PC-3 (cell line): ENCODE measurements around the gene OSBPL6. TPM values are rescaled to one million over a fixed set of nuclear protein-coding genes. Genes with fewer than 3 reads are reported as not detected.

Experiments used
- ATAC-seq: fragments of 200-7000 bp; cut with Tn5 transposase; 2 replicates; pipeline ENCODE4 v1.9.1; 2020; ENCODE audit warnings: mild to moderate bottlenecking, moderate library complexity
- BruUV-seq: library from RNA; stranded (reverse); fragments of 400-500 nt; replicated peaks from 2 replicates; lab custom pipeline; 2021; lab: Mats Ljungman, UMichigan
- CTCF ChIA-PET: fragments of 300-600 bp; sonication (Branson Sonifier 250); formaldehyde crosslinking; loops from one replicate; lab custom pipeline; 2022; ENCODE audit warnings: antibody characterized with exemption; lab: Charles Lee
- POLR2A ChIA-PET: fragments of 300-600 bp; sonication (Branson Sonifier 250); formaldehyde crosslinking; loops from one replicate; lab custom pipeline; 2022; ENCODE audit warnings: antibody characterized with exemption; ENCODE audit not compliant: unreplicated experiment; lab: Charles Lee
- DNase-seq: peaks from one replicate; pipeline ENCODE4 v3.0.0-alpha.2; 2015
- H2AFZ ChIP-seq: fragments of 300-600 bp; sonication (generic); 2 replicates; pipeline ENCODE4 v1.6.0; 2016; ENCODE audit warnings: antibody characterized with exemption, low read length
- H3F3A ChIP-seq: fragments of 300-600 bp; sonication (generic); one replicate; pipeline ENCODE4 v1.6.0; 2017; ENCODE audit warnings: antibody characterized with exemption, low read length, control low read depth, mild to moderate bottlenecking; ENCODE audit not compliant: unreplicated experiment
- H3K27ac ChIP-seq: fragments of 300-600 bp; sonication (generic); 2 replicates; pipeline ENCODE4 v1.5.1; 2016; ENCODE audit warnings: mild to moderate bottlenecking, low read length
- H3K27me3 ChIP-seq: fragments of 300-600 bp; sonication (generic); 2 replicates; pipeline ENCODE4 v1.6.1; 2016; ENCODE audit warnings: low read length, mixed read lengths
- H3K36me3 ChIP-seq: fragments of 300-600 bp; sonication (generic); 2 replicates; pipeline ENCODE4 v1.6.1; 2016; ENCODE audit warnings: low read depth, mixed run types, low read length, mixed read lengths
- H3K4me1 ChIP-seq: fragments of 300-600 bp; sonication (generic); 2 replicates; pipeline ENCODE4 v1.5.1; 2016; ENCODE audit warnings: low read length; ENCODE audit not compliant: insufficient read depth
- H3K4me2 ChIP-seq: fragments of 300-600 bp; sonication (generic); 2 replicates; pipeline ENCODE4 v1.6.0; 2016; ENCODE audit warnings: low read length
- H3K4me3 ChIP-seq: fragments of 300-600 bp; sonication (generic); 2 replicates; pipeline ENCODE4 v1.5.1; 2016; ENCODE audit warnings: mild to moderate bottlenecking, low read length, mixed read lengths
- H3K79me2 ChIP-seq: fragments of 300-600 bp; sonication (generic); 2 replicates; pipeline ENCODE4 v1.6.1; 2017; ENCODE audit warnings: low read length, mixed read lengths
- H3K9ac ChIP-seq: fragments of 300-600 bp; sonication (generic); 2 replicates; pipeline ENCODE4 v1.6.0; 2016; ENCODE audit warnings: mild to moderate bottlenecking, low read length
- H3K9me2 ChIP-seq: fragments of 300-600 bp; sonication (generic); replicated peaks from 2 replicates; pipeline ENCODE4 v1.6.1; 2016; ENCODE audit warnings: mixed run types, low read length, mixed read lengths
- H3K9me3 ChIP-seq: fragments of 300-600 bp; sonication (generic); 2 replicates; pipeline ENCODE4 v1.6.1; 2016; ENCODE audit warnings: low read length, mixed read lengths
- H4K20me1 ChIP-seq: fragments of 300-600 bp; sonication (generic); 2 replicates; pipeline ENCODE4 v1.6.1; 2016; ENCODE audit warnings: low read length, mixed read lengths
- CTCF ChIP-seq: fragments of 300-600 bp; sonication (generic); conservative IDR thresholded peaks from 2 replicates; pipeline ENCODE4 v1.5.1; 2017; ENCODE audit warnings: antibody characterized with exemption, low read depth, mild to moderate bottlenecking, low read length
- EZH2 ChIP-seq: fragments of 300-600 bp; sonication (generic); IDR thresholded peaks from one replicate; pipeline ENCODE4 v1.6.1; 2017; ENCODE audit warnings: antibody characterized with exemption, mild to moderate bottlenecking, low read length; ENCODE audit not compliant: unreplicated experiment
- EZH2phosphoT487 ChIP-seq: fragments of 300-600 bp; sonication (generic); IDR thresholded peaks from 2 replicates; pipeline ENCODE4 v1.6.1; 2018; ENCODE audit warnings: mild to moderate bottlenecking, antibody characterized with exemption, low read length, borderline replicate concordance
- intact Hi-C: fragments of 100-400 bp; cut with micrococcal nuclease; formaldehyde crosslinking; loops from 2 replicates; pipeline ENCODE4 v1.9.0; 2023
- total RNA-seq: library from RNA; depleted of rRNA; stranded (reverse); fragments of >200 nt; gene quantifications from 2 replicates; pipeline ENCODE4 v1.2.3, GENCODE V29; 2014

OSBPL6 gene
- total RNA-seq, 1 experiment from 2014 or later: 4.0 TPM

DNA sequence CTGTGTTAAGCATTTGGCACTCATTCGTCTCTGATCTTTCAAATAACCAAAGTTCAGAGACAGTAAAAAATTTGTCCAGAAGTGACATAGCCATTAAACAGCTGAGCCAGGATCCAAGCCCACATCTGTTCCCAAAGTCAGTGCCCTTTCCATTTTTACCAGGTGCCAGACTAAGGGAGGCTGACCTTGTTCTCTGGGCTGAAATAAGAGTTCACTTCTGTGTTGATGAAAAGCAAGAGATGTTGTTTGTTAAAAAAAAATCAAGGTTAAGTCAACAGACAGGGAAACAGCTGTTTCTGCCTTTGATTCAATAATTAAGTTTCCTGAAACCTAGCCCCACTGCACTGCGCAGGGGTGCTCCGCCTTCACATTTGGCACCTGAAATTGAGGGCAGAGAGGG is 139.5 kb downstream of the OSBPL6 start:
- TF ChIP-seq EZH2phosphoT487: no peak
- no peak for TF ChIP-seq EZH2
- no peak for TF ChIP-seq CTCF
- H3K9ac ChIP-seq: no peak overlapping the region
- H3K4me1 ChIP-seq: no peaks in the 10 kb centered on the region
- no peaks in the 10 kb centered on the region for H3K79me2 ChIP-seq
- POLR2A ChIA-PET: no interaction called here
- ATAC-seq: no peak
- no peak overlapping the region for H3K27ac ChIP-seq
- intact Hi-C loops: no loop called here
- no peaks in the 10 kb centered on the region for H3K36me3 ChIP-seq
- no peaks in the 10 kb centered on the region for H3K9me2 ChIP-seq
- no peaks in the 10 kb centered on the region for H3K27me3 ChIP-seq
- no peak overlapping the region for H3K4me3 ChIP-seq
- CTCF ChIA-PET: no interaction called here
- no peak for DNase-seq
- no peaks in the 10 kb centered on the region for H3K9me3 ChIP-seq
- no peaks in the 10 kb centered on the region for H4K20me1 ChIP-seq
- no peak overlapping the region for H2AFZ ChIP-seq
- BruUV-seq: no TSS peak
- H3K4me2 ChIP-seq: no peak overlapping the region
- no peaks in the 10 kb centered on the region for H3F3A ChIP-seq

- Histone ChIP-seq H3K27ac (no peak overlapping the region), H2AFZ (no peak overlapping the region), H3K9me3 (no peaks in the 10 kb centered on the region), H3K4me1 (no peaks in the 10 kb centered on the region), H4K20me1 (no peaks in the 10 kb centered on the region), H3K36me3 (no peaks in the 10 kb centered on the region), H3K27me3 (no peaks in the 10 kb centered on the region), H3K9me2 (no peaks in the 10 kb centered on the region), H3K4me2 (no peak overlapping the region), H3K9ac (no peak overlapping the region), H3F3A (no peaks in the 10 kb centered on the region), H3K79me2 (no peaks in the 10 kb centered on the region), H3K4me3 (no peak overlapping the region)
- BruUV-seq: no TSS peak
- ChIA-PET POLR2A (no interaction called here), CTCF (no interaction called here)
- no peak for TF ChIP-seq EZH2phosphoT487
- TF ChIP-seq CTCF: no peak
- TF ChIP-seq EZH2: no peak
- intact Hi-C loops: no loop called here
- DNase-seq: no peak
- no peak for ATAC-seq
These were observed 140.9 kb downstream of the OSBPL6 start for GRCh38 chr2:178335230-178335629.

DNA sequence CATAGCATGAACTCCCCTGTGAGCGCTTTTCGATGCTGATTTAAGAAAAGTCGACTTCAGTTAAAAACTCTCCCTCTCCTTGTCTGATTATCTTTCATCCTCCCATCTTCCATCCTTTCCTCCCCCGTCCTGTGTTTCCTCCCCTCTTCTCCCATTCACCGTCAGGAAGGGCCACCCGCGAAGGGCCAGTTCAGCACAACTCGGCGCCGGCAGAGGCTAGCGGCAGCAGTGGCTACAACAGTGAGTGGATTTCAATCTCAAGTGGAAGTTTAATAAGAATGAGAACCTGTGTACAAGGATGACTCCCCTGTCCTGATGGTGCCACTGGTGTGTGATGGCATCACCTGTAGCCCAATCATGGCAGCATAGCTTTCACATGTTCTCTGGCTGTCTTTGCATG is 149.8 kb downstream of the OSBPL6 start:
- Histone ChIP-seq H3K27me3 (no peaks in the 10 kb centered on the region), H4K20me1 (no peaks in the 10 kb centered on the region), H3K4me1 (no peaks in the 10 kb centered on the region), H3K36me3 (no peaks in the 10 kb centered on the region), H2AFZ (no peak overlapping the region), H3K79me2 (no peaks in the 10 kb centered on the region), H3K27ac (no peak overlapping the region), H3K4me2 (no peak overlapping the region), H3F3A (no peaks in the 10 kb centered on the region), H3K4me3 (no peak overlapping the region), H3K9me3 (no peaks in the 10 kb centered on the region), H3K9me2 (no peaks in the 10 kb centered on the region), H3K9ac (no peak overlapping the region)
- BruUV-seq: no TSS peak
- CTCF ChIA-PET: no interaction called here
- POLR2A ChIA-PET: no interaction called here
- no peak for ATAC-seq
- no peak for DNase-seq
- TF ChIP-seq CTCF (no peak), EZH2 (no peak), EZH2phosphoT487 (no peak)
- intact Hi-C loops: no loop called here
